ENCODE measurements around the gene ATOX1.
"Not testable (repeated sequence)": the region's sequence is repeated elsewhere in the genome, so short reads cannot be mapped to it uniquely, and the experiment has no call there.

Gene ATOX1

GRCh38 chr5:151724360-151724759 lies 34.1 kb downstream of the ATOX1 start:
- no peak for DNase-seq

- DNase-seq = no peak
Observed at GRCh38 chr5:151722546-151722945, 35.9 kb downstream of the ATOX1 start.

GRCh38 chr5:151721812-151722391 lies 36.5 kb downstream of the ATOX1 start:
- no peak for DNase-seq

GRCh38 chr5:151721087-151721646 lies 37.3 kb downstream of the ATOX1 start:
- no peak for DNase-seq

GRCh38 chr5:151720215-151720614 lies 38.2 kb downstream of the ATOX1 start:
- no peak for DNase-seq

- DNase-seq = no peak
Observed at GRCh38 chr5:151719228-151720000, 39.0 kb downstream of the ATOX1 start.

- no peak for DNase-seq
Observed at GRCh38 chr5:151718646-151719045, 39.8 kb downstream of the ATOX1 start.

GRCh38 chr5:151718153-151718552 lies 40.3 kb downstream of the ATOX1 start:
- DNase-seq = no peak

- DNase-seq = no peak
Observed at GRCh38 chr5:151717416-151717815, 41.0 kb downstream of the ATOX1 start.

GRCh38 chr5:151709109-151709735 lies 49.2 kb downstream of the ATOX1 start:
- DNase-seq = no peak

GRCh38 chr5:151708126-151708525 lies 50.3 kb downstream of the ATOX1 start:
- no peak for DNase-seq

- DNase-seq = no peak
Observed at GRCh38 chr5:151707567-151707966, 50.9 kb downstream of the ATOX1 start.

- DNase-seq = no peak
Observed at GRCh38 chr5:151706906-151707305, 51.5 kb downstream of the ATOX1 start.

GRCh38 chr5:151703780-151704179 lies 54.7 kb downstream of the ATOX1 start:
- no peak for DNase-seq

- no peak for DNase-seq
Observed at GRCh38 chr5:151703227-151703626, 55.2 kb downstream of the ATOX1 start.

GRCh38 chr5:151700820-151701219 lies 57.6 kb downstream of the ATOX1 start:
- no peak for DNase-seq

- DNase-seq = no peak
Observed at GRCh38 chr5:151700296-151700695, 58.1 kb downstream of the ATOX1 start.

- DNase-seq = no peak
Observed at GRCh38 chr5:151699071-151699901, 59.1 kb downstream of the ATOX1 start.

- not testable (repeated sequence) for DNase-seq
Observed at GRCh38 chr5:151698081-151698480, 60.4 kb downstream of the ATOX1 start.

- DNase-seq = no peak
Observed at GRCh38 chr5:151697452-151697851, 61.0 kb downstream of the ATOX1 start.

GRCh38 chr5:151696470-151697061 lies 61.9 kb downstream of the ATOX1 start:
- DNase-seq = no peak

GRCh38 chr5:151695464-151695863 lies 63.0 kb downstream of the ATOX1 start:
- DNase-seq = no peak

Data from NCI-H446 treated with DMSO at 0.1 percent for 48 hours (cell line).